Middle frontal gyrus (tissue), 1 donor: ENCODE results near the gene DACT1.

ENCODE experiments used
- DNase-seq: peaks from one replicate; pipeline ENCODE4 v3.0.0-alpha.2; 2015; ENCODE audit warnings: low spot score; ENCODE audit errors: extremely low spot score

Gene DACT1

DNA sequence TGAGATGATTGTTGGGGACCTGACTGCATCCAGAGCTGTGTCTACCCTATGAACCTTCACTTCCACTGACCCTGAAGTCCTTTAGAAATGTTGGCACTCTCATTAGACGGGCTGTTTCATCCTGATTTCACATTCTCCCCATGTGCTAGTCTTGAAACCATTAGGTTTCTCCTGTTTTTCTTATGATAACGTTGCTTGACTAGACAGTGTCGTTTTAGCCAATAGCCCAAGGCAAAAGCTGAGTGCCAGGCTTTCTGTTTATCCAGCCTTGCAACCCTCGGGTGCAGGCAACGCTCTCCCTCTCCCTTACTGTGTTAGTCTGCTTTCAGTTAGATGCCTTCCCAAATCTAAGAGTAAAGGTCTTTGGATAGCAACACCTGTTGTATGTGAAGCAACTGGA, 30.1 kb downstream of the DACT1 start:
- DNase-seq, result no peak

DNA sequence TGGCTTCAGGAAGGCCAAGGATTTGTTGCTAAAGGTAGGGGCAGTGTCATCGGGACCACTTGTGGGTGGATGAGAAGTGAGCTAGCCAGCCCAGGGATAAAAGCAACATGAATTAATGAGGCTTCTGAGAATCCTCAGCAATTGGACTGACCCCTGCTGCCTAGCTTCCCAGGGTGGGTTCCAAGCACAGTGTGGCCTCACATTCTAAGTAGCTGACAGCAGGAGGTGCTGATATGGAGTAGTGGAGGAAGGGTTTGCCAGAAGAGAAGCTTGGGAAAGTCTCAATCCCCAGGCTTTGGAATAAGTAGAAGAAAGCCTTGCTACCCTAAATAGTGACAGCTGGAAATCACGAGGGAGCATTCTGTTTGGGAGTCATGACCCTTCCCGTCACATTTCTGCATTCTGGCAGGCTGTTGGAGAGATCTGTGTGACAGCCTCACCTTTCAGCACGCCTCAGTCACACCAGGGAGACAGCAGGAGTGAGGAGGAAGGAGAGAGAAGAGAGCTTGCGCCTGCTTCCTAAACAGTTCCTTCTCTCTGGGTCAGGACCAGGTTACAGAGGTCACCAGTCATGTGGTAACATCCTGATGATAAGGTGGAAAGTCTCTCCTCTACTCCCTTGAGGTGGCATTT, 31.2 kb downstream of the DACT1 start:
- no peak for DNase-seq

DNA sequence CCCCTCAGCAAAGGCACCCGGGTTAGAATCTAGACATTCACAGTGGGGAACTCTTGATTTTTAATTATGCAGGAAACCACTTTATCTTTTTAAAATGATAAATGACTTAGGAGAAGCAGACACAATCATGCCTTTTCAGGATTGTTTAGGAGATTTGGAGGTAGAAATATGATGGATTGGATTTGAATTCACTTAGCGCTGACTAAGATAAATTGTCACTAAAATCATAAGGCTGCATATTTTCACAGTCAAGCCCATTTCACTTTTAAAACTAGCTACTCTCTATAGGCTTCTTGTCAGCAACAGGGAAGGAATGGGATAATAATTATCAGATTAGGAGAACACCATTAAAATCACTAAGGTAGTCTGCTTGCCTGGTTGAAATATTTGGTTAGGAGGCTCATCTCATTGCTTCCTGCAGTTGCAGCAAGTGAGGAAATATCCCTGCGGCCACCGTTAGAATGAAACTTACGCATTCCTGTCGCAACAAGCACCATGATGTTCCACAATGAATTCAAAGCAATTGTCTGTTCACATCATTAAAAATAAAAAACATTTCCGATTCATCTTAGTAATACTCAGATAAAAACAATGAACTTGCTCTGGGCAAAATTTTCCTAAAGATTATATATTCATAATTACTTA, 31.9 kb downstream of the DACT1 start:
- DNase-seq, result no peak

DNA sequence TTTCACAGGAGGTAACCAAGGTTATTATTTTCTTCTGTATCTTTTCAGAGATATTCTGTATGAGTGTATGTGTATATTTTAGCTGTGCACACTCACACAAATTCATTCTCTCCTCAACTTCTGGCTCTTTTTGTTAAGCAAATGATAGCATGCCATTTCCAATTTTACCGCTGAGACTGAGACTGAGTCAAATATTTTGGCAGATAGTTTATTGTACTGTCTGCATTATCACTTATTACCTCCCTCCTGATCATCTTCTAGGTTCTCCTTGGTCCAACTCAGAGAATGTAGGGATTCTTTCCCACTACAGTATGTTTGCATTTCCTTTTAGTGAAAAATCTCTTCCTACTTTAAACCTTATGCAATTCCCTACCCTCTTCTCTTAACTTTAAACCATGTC, 33.3 kb downstream of the DACT1 start:
- no peak for DNase-seq

DNA sequence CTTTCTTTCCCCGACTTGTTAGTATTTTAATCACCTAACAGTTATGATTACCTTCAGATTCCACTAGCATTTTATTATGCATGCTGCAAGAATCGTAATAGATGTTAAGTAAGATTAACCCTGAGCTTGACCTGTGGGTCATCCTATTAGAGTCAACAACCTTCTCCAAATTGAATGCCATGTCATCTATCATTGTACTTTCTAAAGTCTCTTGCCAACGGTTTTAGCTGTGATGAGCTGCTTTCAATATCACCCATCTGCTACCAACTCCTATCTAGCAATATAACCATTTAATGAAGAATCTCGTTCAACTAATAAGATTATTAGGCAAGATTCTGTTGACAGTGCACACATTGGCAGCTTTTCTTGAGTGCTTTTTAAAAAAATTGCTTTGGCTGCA, 33.7 kb downstream of the DACT1 start:
- DNase-seq, result no peak

DNA sequence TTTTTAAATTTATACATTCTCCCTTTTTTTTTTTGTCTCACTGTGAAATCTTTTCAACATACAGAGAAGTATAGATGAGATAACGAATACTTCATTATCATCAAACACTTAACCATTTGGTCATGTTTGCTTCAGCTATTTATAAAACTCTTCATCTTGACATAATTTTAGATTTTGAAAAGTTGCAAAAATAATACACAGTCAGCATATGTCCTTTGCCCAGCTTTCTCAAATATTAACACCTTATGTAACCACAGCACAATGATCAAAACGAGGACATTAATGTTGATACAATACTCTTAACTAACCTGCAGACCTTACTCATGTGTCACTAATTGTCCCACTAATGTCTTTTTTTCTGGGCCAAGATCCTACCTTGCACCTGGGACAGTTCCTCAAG, 36.0 kb downstream of the DACT1 start:
- no peak for DNase-seq

DNA sequence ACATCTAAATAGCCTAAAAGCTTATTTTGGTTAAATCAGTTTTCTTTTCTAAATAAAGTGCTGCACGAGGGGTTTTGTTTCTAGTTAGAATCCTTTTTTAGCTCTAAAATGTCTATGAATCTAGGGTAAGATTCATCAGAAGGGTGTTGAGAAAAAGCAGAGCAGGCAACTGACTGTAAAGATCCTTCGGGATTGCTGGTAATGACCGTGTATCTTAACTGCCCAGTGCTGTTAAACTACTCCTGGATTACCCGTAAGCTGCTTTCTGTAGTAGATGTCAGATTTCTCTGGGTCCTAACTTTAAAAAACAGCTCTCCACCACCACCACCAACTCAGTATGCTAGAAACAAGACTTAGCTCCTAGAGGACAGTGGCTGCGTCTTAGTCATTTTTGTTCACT, 39.2 kb downstream of the DACT1 start:
- DNase-seq, result no peak

DNA sequence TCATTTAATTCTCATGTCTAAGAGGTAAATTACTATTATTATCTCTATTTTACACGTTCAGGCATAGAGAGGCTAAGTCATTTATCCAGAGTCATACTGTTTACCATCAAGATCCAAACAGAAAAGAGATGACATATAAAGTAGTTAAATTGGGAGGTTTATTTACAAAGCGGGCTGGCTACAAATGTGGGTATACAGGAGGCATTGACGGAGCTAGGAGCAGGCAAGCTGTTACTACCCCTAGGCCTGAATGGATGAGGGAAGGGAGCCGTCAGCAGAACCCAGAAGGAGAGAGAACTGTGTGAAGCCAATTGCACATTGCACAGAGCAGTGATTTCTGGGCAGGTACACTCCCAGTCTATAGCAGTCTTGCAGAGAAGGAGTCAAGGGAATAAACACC, 39.8 kb downstream of the DACT1 start:
- no peak for DNase-seq

DNA sequence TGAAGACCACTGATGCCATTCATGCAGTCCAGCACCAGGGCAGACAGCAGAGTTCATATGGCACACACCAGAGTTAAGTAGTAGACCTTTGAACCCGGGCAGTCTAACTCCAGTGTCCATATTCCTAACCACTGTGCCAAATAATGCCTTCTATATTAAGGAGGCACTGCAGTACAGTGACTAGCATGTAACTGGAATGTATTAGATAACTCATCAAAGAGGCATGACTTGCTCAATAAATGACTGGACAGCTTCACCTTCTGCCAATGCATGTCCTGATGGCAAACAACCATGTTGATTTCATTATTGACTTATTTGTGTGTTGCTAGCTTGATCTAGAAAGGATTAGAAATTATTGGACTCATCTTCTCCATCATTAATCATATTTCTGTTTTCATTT, 40.2 kb downstream of the DACT1 start:
- no peak for DNase-seq

DNA sequence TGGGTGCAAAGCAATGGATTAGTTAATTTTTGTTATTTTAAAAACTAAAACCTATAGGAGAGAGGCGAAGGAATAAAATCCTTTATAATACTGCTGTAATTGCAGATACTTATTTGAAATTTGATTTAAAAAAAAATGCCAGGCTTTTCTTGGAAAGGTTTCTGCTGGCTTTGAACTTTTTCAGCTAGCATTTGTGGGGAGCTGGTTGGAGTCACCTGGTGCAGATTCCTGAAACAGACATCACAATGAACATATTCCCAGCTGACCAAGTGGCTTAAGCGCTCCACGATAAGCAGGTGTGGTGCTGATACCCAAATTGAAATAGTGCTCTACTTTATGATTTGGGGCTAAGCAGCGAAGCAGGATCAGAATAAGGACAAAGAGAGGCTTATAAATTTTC, 42.9 kb downstream of the DACT1 start:
- no peak for DNase-seq

DNA sequence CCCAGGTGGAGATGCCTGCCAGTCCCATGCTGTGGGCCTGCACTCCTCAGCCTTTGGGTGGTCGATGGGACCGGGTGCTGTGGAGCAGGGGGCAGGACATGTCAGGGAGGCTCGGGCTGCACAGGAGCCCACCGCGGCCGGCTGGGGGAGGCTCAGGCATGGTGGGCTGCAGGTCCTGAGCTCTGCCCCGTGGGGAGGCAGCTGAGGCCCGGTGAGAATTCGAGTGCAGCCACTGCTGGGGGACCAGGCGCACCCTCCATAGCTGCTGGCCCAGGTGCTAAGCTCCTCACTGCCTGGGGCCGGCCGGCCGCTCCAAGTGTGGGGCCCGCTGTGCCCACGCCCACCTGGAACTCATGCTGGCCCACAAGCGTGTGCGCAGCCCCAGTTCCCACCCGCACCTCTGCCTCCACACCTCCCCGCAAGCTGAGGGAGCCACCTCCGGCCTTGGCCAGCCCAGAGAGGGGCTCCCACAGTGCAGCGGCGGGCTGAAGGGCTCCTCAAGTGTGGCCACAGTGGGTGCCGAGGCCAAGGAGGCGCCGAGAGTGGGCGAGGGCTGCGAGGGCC, 49.6 kb downstream of the DACT1 start:
- no peak for DNase-seq

DNA sequence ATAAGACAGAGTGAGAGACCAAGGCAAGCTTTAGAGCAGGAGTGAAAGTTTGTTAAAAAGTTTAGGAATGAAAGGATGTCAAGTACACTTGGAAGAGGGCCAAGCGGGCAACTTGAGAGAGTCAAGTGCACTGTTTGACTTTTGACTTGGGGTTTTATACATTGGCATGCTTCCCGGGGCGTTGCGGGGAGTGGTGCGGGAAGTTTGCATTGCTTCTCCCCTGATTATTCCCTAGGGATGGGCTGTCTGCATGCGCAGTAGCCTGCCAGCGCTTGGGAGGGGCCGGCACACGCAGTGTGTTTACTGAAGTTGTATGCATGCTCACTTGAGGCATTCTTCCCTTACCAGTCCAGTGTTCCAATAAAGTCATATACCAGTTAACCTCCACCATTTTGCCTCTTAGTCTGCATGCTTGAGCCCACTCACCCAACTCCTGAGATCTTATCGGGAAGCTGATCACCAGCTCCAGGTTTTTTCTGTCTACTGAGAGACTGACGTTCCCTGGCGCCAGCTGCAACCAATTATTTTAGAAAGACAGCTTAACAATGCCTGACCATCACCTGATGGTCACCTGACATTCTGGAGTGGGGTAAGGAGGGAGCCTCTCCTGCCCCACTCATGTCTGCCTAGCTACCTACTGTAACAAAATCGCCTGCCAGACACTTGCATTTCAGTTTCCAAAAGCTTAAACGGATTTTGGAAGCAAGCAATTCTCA, 53.2 kb downstream of the DACT1 start:
- no peak for DNase-seq

DNA sequence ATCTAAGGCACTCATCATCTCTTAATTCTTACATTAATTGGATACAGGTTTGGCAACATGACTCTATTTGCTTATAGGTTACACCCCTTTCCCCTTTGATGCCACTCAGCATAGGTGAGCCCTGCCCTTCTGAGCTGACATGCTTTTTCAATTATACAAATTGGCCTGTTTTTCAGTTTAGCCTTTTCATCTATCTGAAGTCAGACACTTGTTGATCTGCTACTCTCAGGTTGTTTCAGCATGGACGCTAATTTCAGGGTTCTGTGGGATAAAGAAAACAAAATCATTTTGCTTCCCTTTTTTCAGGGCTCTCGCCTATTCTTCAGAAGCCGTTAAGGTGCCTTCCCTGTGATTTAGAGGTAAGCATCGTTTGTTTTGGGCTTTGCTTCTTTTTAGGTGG, 55.3 kb downstream of the DACT1 start:
- no peak for DNase-seq

DNA sequence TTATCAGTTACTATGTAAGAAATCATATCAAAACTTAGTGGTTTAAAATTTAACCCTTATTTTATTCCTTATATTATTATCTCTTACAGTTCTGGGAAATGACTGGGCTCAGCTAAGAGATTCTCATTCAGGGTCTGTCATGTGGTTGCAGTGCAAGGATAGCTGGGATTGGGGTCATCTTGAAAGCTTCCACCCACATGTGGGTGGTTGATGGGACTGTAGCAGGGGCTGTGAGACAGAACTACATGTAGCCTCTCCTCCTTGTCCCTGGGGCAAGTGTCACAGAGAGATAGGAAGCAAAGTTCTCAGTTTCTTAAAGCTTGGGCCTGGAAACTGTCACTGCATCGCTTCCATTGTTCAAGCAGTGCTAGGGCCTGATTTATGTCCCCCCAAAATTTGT, 57.8 kb downstream of the DACT1 start:
- no peak for DNase-seq

DNA sequence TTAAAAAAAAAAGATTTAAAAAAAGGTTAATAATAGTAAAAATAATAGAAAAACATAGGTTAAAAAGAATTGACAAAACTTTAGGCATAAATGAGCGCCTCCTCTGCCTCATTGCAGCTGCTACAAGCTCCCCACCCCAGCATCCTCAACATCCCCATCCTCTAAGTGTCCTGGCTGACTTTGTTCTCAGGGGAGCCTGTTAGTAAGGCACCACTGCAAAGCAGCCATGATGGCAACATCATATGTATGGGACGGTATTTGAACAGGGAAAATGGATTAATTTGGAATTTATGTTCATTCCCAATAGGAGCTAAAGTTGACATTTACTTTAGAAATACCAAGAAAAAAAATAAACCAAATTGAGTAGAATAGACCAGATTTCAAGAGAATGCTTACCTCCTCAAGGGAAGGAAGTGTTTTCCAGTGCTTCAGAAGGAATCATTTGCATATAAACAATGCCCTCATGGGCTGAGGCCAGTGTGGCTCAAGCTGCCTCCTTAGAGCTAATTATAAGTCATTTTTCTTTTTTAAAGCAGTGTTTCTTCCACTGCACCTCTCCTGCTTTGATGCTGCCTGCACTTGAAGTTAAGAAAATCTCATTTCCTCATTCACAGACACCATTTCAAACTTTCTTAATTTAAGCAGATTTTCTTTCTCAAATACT, 59.6 kb downstream of the DACT1 start:
- DNase-seq, result no peak
